ENCODE results near the gene RBM7.

RBM7 gene, protein sequence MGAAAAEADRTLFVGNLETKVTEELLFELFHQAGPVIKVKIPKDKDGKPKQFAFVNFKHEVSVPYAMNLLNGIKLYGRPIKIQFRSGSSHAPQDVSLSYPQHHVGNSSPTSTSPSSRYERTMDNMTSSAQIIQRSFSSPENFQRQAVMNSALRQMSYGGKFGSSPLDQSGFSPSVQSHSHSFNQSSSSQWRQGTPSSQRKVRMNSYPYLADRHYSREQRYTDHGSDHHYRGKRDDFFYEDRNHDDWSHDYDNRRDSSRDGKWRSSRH

DNA sequence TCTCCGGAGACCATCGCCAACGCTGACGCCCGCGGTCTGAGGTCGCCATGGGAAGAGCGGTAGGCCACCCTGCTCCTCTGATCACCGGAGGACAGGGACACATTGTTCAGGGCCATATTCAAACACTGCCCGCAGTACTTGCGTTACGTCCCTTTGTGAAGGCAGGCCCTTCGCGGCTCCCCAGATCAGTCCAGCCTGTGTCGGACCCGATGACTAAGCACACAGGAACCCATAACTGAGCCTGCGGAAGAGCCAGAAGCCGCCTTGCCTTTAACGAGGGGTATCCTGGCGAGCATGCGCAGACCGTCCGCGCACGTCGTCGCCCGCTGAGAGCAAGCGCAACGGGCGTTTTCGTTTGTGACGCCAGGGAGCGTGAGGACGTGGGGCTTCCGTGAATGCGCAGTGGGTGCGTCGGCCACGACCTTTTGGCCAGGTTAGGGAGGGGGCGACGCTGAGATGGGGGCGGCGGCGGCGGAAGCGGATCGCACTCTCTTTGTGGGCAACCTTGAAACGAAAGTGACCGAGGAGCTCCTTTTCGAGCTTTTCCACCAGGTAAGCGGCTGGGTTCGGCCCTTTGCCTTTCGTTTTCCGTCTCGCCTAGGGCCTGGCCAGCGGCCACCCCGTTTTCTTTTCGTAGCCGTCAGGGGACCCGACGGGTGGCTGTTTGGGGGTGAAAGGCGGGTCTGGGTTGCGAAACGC, at the start of gene RBM7, which contains the start of gene C11orf71:
Gene RBM7, plus strand, starts transcription at position 451 of the 699 bp plus-strand sequence. Its CDS starts 6 bp downstream, at position 457.
Gene C11orf71, minus strand, starts transcription at position 296 of the 699 bp plus-strand sequence. Its CDS starts 180 bp downstream, at position 116.
- peak; percentile 98 to 99 (median 99) for DNase-seq

GRCh38 chr11:114353443-114353842, 47.0 kb upstream of the RBM7 start:
- DNase-seq, result no peak

- no peak for DNase-seq
Observed at GRCh38 chr11:114354076-114354475, 46.4 kb upstream of the RBM7 start.

DNA sequence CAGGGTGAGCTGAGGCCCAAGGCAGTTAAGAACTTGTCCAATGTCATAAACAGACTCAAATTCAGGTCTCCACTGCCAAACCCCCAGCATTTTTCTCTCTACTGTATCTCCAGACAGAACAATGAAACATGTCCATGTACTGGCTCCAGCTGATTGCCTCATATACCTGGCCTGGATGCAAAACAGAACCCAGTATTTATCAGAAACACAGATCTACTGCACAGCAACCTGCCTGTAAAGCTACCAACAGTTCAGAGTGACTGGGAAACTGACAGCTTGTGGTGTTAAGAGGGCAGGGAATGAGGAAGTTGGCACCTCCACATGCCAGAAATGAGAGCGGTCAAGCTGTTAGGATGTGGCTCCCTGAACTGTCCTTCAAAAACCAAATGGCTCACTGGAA, 41.8 kb upstream of the RBM7 start:
- no peak for DNase-seq

- DNase-seq, result no peak
Observed at GRCh38 chr11:114359342-114359741, 41.1 kb upstream of the RBM7 start.

GRCh38 chr11:114362326-114362725, 38.1 kb upstream of the RBM7 start:
- DNase-seq, result no peak

DNA sequence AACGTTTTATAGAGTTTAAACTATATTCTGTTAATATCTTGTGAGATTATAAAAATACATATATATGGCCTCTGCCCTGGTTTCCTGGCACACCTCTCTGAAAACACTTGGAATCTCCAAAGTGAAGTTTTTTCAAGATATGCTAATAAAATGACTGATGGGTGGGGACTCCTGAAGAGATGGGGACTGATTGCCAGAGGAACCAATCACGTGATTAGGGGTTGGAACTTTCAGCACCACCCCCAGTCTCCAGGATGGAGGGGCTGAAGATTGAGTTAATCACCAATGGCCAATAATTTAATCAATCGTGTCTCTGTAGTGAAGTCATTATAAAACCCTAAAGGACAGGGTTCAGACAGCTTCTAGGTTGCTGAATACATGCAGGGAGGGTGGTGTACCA, 37.5 kb upstream of the RBM7 start:
- no peak for DNase-seq

DNA sequence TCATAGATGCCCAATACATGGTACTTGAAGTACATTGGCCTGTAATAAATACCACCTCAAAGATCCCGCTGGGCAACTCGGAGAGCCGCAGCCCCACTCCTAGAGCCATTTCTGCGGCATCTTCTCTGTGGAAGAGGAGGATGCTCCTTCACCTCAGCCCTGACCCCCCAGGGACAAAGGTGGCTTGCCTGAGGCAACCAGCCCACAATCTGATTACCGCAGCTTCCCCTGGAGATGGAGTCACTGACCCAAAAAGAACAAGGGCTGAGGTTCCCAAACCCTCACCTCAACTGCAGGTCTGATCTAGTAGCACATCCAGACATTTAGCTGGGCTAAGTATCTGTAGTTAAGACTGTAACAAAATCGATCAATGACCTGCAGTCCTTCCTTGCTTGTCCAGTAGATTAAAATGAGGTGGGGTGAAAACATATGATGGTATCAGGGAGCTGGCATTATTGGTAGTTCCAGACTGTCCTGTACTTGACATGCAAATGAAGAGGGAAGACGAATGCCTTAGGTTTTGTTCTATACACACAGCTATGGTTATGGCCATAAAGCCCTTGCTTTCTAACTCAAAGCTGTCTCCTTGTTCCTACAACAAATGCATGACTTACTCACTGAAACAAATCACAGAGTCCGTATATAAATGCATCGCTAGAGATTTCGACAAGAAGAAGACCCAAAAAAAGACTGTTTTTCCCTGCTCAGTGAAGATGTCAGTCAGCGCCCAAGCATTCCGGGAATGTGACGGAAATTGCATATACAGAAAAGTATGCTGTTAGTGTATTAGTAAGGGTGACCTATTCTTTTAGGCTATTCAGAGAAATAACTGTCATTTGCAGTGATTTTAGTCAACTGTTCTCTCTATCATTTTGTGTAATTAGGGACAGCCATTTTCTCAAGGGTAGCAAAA, 33.9 kb upstream of the RBM7 start:
- no peak for DNase-seq

DNA sequence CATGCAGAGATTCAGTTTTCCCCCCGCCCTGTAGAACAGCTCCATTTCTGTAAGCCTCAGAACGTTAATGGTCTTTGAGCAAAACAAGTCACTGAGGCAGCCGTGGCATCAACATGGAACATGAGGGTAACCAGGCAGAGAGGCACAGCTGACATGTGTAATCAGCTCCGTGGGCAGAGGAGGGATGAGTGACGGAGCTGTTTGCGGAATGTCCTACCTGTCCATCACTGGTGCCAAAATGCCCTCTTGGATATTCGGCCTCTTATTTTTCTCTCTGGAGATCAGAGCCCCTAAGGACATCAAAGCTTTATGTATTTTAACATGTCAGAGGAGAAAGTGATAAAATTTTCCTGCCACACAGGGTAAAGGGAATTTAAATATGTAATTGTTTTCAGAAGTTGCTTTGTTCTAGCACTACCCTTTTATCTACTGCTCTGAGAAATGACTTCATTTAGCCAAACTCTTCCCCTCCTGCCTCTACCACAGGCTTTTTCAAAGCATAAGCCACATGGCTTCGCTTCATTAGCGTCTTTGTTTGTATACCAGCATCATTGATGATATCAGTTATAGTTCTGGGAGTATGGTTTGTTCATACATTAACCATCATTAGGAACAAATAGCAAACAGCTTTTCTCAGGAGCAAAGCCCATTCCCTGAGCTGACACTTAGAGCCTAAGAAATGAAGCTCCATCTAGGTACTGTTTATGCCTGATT, 33.1 kb upstream of the RBM7 start:
- peak in 1 of 3 experiments; percentile 8 for DNase-seq

GRCh38 chr11:114368918-114369680, 31.4 kb upstream of the RBM7 start:
- no peak for DNase-seq

DNA sequence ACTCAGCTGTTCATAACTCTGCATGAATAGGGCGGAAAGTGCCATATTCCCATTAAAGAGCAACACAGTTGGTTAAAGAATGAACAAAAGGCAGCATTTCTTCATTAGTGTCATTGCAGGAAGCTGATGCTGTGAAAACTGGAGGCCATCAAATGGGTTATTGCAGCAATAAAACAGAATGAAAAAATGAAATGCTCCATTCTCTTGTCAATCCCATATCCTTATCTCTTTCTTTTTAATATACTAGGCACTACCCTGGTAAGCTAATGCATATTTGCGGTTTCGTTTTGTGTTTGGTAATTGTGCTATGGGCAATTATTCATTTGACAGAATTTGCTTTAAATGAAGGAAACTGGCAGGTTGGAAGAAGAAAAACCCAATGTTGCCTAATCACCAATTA, 25.4 kb upstream of the RBM7 start:
- no peak for DNase-seq

DNA sequence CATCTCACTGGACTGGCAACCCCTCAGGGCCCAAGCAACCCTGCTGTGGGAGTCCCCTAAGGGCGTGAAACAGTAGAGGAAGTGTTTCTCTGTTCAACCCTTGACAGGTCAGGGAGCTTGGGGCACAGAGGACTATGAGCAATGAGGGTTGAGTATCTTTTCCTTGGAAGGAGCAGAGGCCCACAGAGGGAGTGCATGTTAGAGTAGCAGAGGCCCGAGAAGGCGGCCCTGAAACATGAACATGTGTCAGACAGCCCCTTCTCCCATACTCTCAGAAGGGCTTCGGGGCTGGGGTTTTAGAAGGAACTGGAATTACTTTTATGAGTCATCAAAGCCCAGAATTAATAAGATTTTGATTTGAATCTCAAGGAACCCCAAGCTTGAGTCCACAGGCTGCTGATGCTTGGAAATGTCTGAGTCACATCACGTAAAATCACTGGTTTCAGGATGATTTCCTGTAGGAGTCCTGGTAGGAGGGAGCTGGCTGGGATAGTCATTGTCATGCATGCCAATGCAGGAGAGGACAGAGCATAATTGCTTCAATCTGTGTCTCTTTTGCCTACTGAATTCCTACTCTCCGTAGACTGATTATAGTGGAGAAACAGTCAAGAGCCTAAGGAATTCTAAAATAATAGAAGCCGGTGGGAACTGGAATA, 22.7 kb upstream of the RBM7 start:
- DNase-seq, result no peak

GRCh38 chr11:114379394-114380069, 20.9 kb upstream of the RBM7 start:
- no peak for DNase-seq

DNA sequence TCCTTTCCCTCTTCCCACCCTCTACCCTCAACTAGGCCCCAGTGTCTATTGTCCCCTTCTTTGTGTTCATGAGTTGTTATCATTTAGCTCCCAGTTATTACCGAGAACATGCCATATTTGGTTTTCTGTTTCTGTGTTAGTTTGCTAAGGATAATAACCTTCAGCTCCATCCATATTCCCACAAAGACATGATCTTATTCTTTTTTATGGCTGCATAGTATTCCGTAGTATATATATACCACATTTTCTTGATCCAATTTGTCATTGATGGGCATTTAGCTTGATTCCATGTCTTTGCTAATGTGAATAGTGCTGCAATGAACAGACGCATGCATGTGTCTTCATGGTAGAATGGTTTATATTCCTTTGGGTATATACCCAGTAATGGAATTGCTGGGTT, 18.0 kb upstream of the RBM7 start:
- no peak for DNase-seq

GRCh38 chr11:114384487-114384886, 16.0 kb upstream of the RBM7 start:
- no peak for DNase-seq

- DNase-seq, result no peak
Observed at GRCh38 chr11:114386131-114386530, 14.3 kb upstream of the RBM7 start.

- no peak for DNase-seq
Observed at GRCh38 chr11:114386545-114386944, 13.9 kb upstream of the RBM7 start.

GRCh38 chr11:114392735-114393667, 7.5 kb upstream of the RBM7 start:
- no peak for DNase-seq

GRCh38 chr11:114395736-114396135, 4.7 kb upstream of the RBM7 start:
- no peak for DNase-seq

DNA sequence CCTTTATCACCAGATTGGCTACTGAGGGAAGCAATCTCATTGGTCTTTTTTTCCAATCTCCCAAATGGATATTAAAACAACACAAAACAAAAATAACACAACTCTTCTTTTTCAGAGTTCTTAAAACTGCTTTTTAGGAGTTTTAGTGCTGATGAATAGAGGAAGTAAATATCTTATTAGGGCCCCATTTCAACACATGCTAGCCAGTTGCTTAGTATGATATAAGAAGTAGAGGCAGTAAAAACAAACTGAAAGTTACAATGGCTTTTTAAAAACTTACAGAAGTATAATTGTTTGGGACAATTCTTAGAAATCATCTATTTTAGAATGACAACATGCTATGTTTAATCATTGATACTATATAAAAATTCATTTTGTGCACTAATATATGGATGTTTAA, 3.5 kb upstream of the RBM7 start:
- DNase-seq, result no peak
